Measurements from ENCODE around the gene ACHE. TPM values are rescaled to one million over a fixed set of nuclear protein-coding genes. Genes with fewer than 3 reads are reported as not detected.

ACHE gene
- total and polyA plus RNA-seq, 2 of the 13 experiments (the other 11 are each of a cell fraction or from before 2014, with no cell fraction given), result 0.18 to 0.40 TPM

DNA sequence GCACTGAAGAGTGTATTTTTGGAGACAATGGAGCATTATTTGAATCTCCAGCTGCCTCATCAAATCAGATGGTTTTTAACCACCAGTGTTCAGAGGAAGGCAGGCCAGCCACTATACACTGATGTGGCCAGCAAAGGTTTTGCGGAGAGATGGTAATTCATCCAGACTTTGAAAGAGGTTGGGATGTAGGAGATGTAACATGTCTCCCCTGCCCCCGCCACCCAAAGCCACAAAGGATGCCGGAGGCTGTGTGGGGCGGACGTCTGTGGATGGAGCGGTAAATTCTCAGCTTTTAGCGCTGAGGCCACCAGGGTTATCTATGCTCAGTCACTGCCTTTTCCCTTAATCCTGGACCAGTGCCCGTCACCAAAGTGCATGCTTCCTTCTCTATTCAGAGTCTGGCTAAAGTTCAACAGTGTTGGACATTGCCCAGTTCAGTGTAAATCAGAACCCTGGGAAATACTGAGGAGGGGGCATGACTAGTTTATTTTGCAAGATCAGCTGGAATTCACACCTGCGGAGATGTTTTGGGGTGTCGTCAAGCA is 32.2 kb downstream of the ACHE start (continued):
- TF ChIP-seq, protein P1, sequence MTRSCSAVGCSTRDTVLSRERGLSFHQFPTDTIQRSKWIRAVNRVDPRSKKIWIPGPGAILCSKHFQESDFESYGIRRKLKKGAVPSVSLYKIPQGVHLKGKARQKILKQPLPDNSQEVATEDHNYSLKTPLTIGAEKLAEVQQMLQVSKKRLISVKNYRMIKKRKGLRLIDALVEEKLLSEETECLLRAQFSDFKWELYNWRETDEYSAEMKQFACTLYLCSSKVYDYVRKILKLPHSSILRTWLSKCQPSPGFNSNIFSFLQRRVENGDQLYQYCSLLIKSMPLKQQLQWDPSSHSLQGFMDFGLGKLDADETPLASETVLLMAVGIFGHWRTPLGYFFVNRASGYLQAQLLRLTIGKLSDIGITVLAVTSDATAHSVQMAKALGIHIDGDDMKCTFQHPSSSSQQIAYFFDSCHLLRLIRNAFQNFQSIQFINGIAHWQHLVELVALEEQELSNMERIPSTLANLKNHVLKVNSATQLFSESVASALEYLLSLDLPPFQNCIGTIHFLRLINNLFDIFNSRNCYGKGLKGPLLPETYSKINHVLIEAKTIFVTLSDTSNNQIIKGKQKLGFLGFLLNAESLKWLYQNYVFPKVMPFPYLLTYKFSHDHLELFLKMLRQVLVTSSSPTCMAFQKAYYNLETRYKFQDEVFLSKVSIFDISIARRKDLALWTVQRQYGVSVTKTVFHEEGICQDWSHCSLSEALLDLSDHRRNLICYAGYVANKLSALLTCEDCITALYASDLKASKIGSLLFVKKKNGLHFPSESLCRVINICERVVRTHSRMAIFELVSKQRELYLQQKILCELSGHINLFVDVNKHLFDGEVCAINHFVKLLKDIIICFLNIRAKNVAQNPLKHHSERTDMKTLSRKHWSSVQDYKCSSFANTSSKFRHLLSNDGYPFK (CRISPR knock-in tag; IDR thresholded peaks at IDR 0.05; ENCODE audit: borderline replicate concordance), result no peak
- TF ChIP-seq MAFK (conservative IDR thresholded peaks at IDR 0.05 in 1 of 2, IDR thresholded peaks at IDR 0.05 in 1 of 2; ENCODE audit: low read length in 2 of 2) (peak; percentile 91 to 92), ZNF296 (CRISPR knock-in tag; conservative IDR thresholded peaks at IDR 0.05) (no peak), ZNF777 (CRISPR knock-in tag; IDR thresholded peaks at IDR 0.05) (no peak), PITX1 (CRISPR knock-in tag; IDR thresholded peaks at IDR 0.05) (no peak), TBP (CRISPR knock-in tag; IDR thresholded peaks at IDR 0.05) (no peak), ZBTB8A (CRISPR knock-in tag; IDR thresholded peaks at IDR 0.05; ENCODE audit: borderline replicate concordance, low read depth) (no peak), REPIN1 (CRISPR knock-in tag; IDR thresholded peaks at IDR 0.05; ENCODE audit: borderline replicate concordance, low read depth) (no peak), EEA1 (CRISPR knock-in tag; IDR thresholded peaks at IDR 0.05; ENCODE audit: borderline replicate concordance) (no peak), RFXAP (CRISPR knock-in tag; IDR thresholded peaks at IDR 0.05; ENCODE audit: borderline replicate concordance) (no peak), ZIK1 (CRISPR knock-in tag; IDR thresholded peaks at IDR 0.05; ENCODE audit: borderline replicate concordance, low read depth) (no peak), ZNF274 (CRISPR knock-in tag; IDR thresholded peaks at IDR 0.05) (no peak), KAT7 (CRISPR knock-in tag; IDR thresholded peaks at IDR 0.05; ENCODE audit: borderline replicate concordance) (no peak), ZNF383 (CRISPR knock-in tag; IDR thresholded peaks at IDR 0.05; ENCODE audit: borderline replicate concordance) (no peak)
- TF ChIP-seq, protein P2, sequence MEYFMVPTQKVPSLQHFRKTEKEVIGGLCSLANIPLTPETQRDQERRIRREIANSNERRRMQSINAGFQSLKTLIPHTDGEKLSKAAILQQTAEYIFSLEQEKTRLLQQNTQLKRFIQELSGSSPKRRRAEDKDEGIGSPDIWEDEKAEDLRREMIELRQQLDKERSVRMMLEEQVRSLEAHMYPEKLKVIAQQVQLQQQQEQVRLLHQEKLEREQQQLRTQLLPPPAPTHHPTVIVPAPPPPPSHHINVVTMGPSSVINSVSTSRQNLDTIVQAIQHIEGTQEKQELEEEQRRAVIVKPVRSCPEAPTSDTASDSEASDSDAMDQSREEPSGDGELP (IDR thresholded peaks at IDR 0.05; ENCODE audit: borderline replicate concordance, low read depth), result 0 out of 2 replicates have a peak, but pooled peaks have one; percentile 39
- TF ChIP-seq, protein P3, sequence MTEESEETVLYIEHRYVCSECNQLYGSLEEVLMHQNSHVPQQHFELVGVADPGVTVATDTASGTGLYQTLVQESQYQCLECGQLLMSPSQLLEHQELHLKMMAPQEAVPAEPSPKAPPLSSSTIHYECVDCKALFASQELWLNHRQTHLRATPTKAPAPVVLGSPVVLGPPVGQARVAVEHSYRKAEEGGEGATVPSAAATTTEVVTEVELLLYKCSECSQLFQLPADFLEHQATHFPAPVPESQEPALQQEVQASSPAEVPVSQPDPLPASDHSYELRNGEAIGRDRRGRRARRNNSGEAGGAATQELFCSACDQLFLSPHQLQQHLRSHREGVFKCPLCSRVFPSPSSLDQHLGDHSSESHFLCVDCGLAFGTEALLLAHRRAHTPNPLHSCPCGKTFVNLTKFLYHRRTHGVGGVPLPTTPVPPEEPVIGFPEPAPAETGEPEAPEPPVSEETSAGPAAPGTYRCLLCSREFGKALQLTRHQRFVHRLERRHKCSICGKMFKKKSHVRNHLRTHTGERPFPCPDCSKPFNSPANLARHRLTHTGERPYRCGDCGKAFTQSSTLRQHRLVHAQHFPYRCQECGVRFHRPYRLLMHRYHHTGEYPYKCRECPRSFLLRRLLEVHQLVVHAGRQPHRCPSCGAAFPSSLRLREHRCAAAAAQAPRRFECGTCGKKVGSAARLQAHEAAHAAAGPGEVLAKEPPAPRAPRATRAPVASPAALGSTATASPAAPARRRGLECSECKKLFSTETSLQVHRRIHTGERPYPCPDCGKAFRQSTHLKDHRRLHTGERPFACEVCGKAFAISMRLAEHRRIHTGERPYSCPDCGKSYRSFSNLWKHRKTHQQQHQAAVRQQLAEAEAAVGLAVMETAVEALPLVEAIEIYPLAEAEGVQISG (CRISPR knock-in tag; IDR thresholded peaks at IDR 0.05), result no peak
- TF ChIP-seq, protein P4, sequence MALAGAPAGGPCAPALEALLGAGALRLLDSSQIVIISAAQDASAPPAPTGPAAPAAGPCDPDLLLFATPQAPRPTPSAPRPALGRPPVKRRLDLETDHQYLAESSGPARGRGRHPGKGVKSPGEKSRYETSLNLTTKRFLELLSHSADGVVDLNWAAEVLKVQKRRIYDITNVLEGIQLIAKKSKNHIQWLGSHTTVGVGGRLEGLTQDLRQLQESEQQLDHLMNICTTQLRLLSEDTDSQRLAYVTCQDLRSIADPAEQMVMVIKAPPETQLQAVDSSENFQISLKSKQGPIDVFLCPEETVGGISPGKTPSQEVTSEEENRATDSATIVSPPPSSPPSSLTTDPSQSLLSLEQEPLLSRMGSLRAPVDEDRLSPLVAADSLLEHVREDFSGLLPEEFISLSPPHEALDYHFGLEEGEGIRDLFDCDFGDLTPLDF (CRISPR knock-in tag; IDR thresholded peaks at IDR 0.05), result no peak
- TF ChIP-seq, protein P5, sequence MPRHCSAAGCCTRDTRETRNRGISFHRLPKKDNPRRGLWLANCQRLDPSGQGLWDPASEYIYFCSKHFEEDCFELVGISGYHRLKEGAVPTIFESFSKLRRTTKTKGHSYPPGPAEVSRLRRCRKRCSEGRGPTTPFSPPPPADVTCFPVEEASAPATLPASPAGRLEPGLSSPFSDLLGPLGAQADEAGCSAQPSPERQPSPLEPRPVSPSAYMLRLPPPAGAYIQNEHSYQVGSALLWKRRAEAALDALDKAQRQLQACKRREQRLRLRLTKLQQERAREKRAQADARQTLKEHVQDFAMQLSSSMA (CRISPR knock-in tag; IDR thresholded peaks at IDR 0.05), result no peak
- TF ChIP-seq, protein P6, sequence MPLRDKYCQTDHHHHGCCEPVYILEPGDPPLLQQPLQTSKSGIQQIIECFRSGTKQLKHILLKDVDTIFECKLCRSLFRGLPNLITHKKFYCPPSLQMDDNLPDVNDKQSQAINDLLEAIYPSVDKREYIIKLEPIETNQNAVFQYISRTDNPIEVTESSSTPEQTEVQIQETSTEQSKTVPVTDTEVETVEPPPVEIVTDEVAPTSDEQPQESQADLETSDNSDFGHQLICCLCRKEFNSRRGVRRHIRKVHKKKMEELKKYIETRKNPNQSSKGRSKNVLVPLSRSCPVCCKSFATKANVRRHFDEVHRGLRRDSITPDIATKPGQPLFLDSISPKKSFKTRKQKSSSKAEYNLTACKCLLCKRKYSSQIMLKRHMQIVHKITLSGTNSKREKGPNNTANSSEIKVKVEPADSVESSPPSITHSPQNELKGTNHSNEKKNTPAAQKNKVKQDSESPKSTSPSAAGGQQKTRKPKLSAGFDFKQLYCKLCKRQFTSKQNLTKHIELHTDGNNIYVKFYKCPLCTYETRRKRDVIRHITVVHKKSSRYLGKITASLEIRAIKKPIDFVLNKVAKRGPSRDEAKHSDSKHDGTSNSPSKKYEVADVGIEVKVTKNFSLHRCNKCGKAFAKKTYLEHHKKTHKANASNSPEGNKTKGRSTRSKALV (CRISPR knock-in tag; IDR thresholded peaks at IDR 0.05), result no peak

All from HepG2 (cell line).